H1 (cell line): ENCODE data around the gene MIGA1. TPM values are rescaled to one million over a fixed set of nuclear protein-coding genes. Genes with fewer than 3 reads are reported as not detected.

Experiments used
- CTCF ChIA-PET: fragments of 300-600 bp; sonication (Branson Sonifier 250); formaldehyde crosslinking; loops from one replicate; lab custom pipeline; 2021; ENCODE audit not compliant: partially characterized antibody; lab: Charles Lee
- POLR2A ChIA-PET: fragments of 300-600 bp; sonication (Branson Sonifier 250); formaldehyde crosslinking; loops from one replicate; lab custom pipeline; 2021; ENCODE audit warnings: inconsistent platforms; ENCODE audit not compliant: partially characterized antibody; lab: Charles Lee
- DNase-seq, 2 experiments: peaks; one replicate each; pipeline versions ENCODE4 v3.0.0 to v3.0.0-alpha.2; 2010 to 2022; ENCODE audit warnings: low spot score in 2 of 2, low read depth in 1 of 2, mixed read lengths in 1 of 2
- FAIRE-seq: peaks from 2 replicates; lab custom pipeline; 2011; peaks lifted over from hg19 to GRCh38; lab: Jason Lieb, UNC
- H2AFZ ChIP-seq: 2 replicates; pipeline ENCODE4 v1.8.1; 2012; ENCODE audit warnings: low read length, inconsistent platforms
- H2AK5ac ChIP-seq: 2 replicates; pipeline ENCODE4 v1.6.1; 2013; ENCODE audit warnings: low read depth, low read length
- H2BK120ac ChIP-seq: replicated peaks from 2 replicates; pipeline ENCODE3; 2013; ENCODE audit warnings: low read depth, low read length, inconsistent platforms
- H2BK12ac ChIP-seq: 2 replicates; pipeline ENCODE4 v1.6.1; 2013; ENCODE audit warnings: low read depth, low read length
- H2BK15ac ChIP-seq: 2 replicates; pipeline ENCODE4 v1.6.1; 2013; ENCODE audit warnings: low read length
- H2BK20ac ChIP-seq: 2 replicates; pipeline ENCODE4 v1.6.1; 2013; ENCODE audit warnings: low read length
- H2BK5ac ChIP-seq: 2 replicates; pipeline ENCODE4 v1.6.1; 2013; ENCODE audit warnings: low read depth, low read length
- H3K14ac ChIP-seq: 2 replicates; pipeline ENCODE4 v1.6.1; 2013; ENCODE audit warnings: inconsistent platforms; ENCODE audit not compliant: insufficient read length
- H3K18ac ChIP-seq: 2 replicates; pipeline ENCODE4 v1.6.1; 2013; ENCODE audit warnings: low read length; ENCODE audit errors: extremely low read depth
- H3K23ac ChIP-seq: 2 replicates; pipeline ENCODE4 v1.6.1; 2013; ENCODE audit warnings: inconsistent platforms; ENCODE audit not compliant: insufficient read length
- H3K23me2 ChIP-seq: 2 replicates; pipeline ENCODE4 v1.6.1; 2013; ENCODE audit warnings: low read depth, low read length
- H3K27ac ChIP-seq: 2 replicates; pipeline ENCODE4 v1.6.1; 2011; ENCODE audit warnings: low read depth, low read length, inconsistent platforms
- H3K27me3 ChIP-seq, 4 experiments: replicated peaks in 1 of 4; 1 replicate in 1 of 4; 2 replicates in 3 of 4; pipeline versions ENCODE4 v1.6.1 to v1.8.1; 2011 to 2013; ENCODE audit warnings: low read length in 3 of 4, mild to moderate bottlenecking in 3 of 4, inconsistent platforms in 2 of 4, mixed read lengths in 2 of 4, moderate library complexity in 1 of 4; ENCODE audit not compliant: control insufficient read depth in 3 of 4, insufficient read depth in 3 of 4; ENCODE audit errors: extremely low read depth in 1 of 4
- H3K36me3 ChIP-seq, 4 experiments: 2 replicates each; pipeline versions ENCODE4 v1.6.1 to v1.8.1; 2011 to 2013; ENCODE audit warnings: mild to moderate bottlenecking in 4 of 4, low read length in 3 of 4, moderate library complexity in 2 of 4, control low read depth in 1 of 4, inconsistent platforms in 1 of 4; ENCODE audit not compliant: insufficient read depth in 4 of 4, control insufficient read depth in 2 of 4
- H3K4ac ChIP-seq: replicated peaks from 2 replicates; pipeline ENCODE3; 2013; ENCODE audit warnings: low read length, low read depth, mixed read lengths, inconsistent platforms; ENCODE audit not compliant: insufficient read length
- H3K4me1 ChIP-seq, 4 experiments: replicated peaks in 1 of 4; 1 replicate in 1 of 4; 2 replicates in 3 of 4; pipeline versions ENCODE4 v1.6.1 to v1.8.1; 2011 to 2013; ENCODE audit warnings: low read length in 3 of 4, inconsistent platforms in 2 of 4, mixed read lengths in 1 of 4; ENCODE audit not compliant: insufficient read depth in 4 of 4, control insufficient read depth in 3 of 4
- H3K4me2 ChIP-seq, 2 experiments: 2 replicates each; pipeline versions ENCODE4 v1.6.1 to v1.8.1; 2011 to 2013; ENCODE audit warnings: low read depth in 2 of 2, low read length in 2 of 2, control low read depth in 1 of 2, inconsistent platforms in 1 of 2, mild to moderate bottlenecking in 1 of 2; ENCODE audit not compliant: insufficient read depth in 1 of 2
- H3K4me3 ChIP-seq, 4 experiments: fragments of 200-600, 300-600 bp in 1 of 4; sonication (generic), shearing (Covaris generic), sonication (Bioruptor Twin) in 1 of 4; 2 replicates each; pipeline versions ENCODE4 v1.5.1 to v1.8.1; 2011 to 2016; ENCODE audit warnings: low read length in 4 of 4, low read depth in 3 of 4, control low read depth in 2 of 4, inconsistent platforms in 2 of 4, mild to moderate bottlenecking in 2 of 4, mixed read lengths in 1 of 4, moderate library complexity in 1 of 4; ENCODE audit not compliant: insufficient read depth in 2 of 4; ENCODE audit errors: extremely low read depth in 1 of 4
- H3K56ac ChIP-seq: replicated peaks from 2 replicates; pipeline ENCODE3; 2013; ENCODE audit warnings: low read depth, mild to moderate bottlenecking, mixed read lengths, low read length, inconsistent platforms; ENCODE audit not compliant: insufficient read length
- H3K79me1 ChIP-seq: 2 replicates; pipeline ENCODE4 v1.6.1; 2013; ENCODE audit warnings: low read depth, low read length, control low read depth
- H3K79me2 ChIP-seq, 2 experiments: 2 replicates each; pipeline versions ENCODE4 v1.6.1 to v1.8.1; 2012 to 2013; ENCODE audit warnings: low read length in 2 of 2, mild to moderate bottlenecking in 2 of 2, inconsistent platforms in 1 of 2; ENCODE audit not compliant: insufficient read depth in 2 of 2, control insufficient read depth in 1 of 2
- H3K9ac ChIP-seq, 4 experiments: replicated peaks in 1 of 4; 1 replicate in 1 of 4; 2 replicates in 3 of 4; pipeline versions ENCODE4 v1.6.1 to v1.8.1; 2011 to 2013; ENCODE audit warnings: low read depth in 3 of 4, low read length in 3 of 4, control low read depth in 2 of 4, mild to moderate bottlenecking in 2 of 4, moderate library complexity in 2 of 4, inconsistent platforms in 1 of 4; ENCODE audit errors: extremely low read depth in 1 of 4
- H3K9me3 ChIP-seq, 2 experiments: 2 replicates each; pipeline versions ENCODE4 v1.6.1 to v1.8.1; 2012 to 2013; ENCODE audit warnings: mild to moderate bottlenecking in 2 of 2, moderate library complexity in 2 of 2, control low read depth in 1 of 2, inconsistent platforms in 1 of 2, low read depth in 1 of 2, low read length in 1 of 2, mixed read lengths in 1 of 2; ENCODE audit not compliant: insufficient read depth in 2 of 2
- H4K20me1 ChIP-seq, 2 experiments: replicated peaks in 1 of 2; 2 replicates each; pipeline versions ENCODE3 to v1.8.1; 2011 to 2013; ENCODE audit warnings: inconsistent platforms in 2 of 2, low read length in 2 of 2, mild to moderate bottlenecking in 1 of 2; ENCODE audit not compliant: insufficient read depth in 2 of 2, control insufficient read depth in 1 of 2
- H4K5ac ChIP-seq: 2 replicates; pipeline ENCODE4 v1.6.1; 2013; ENCODE audit warnings: low read length, low read depth, mixed read lengths, inconsistent platforms; ENCODE audit not compliant: insufficient read length
- H4K8ac ChIP-seq: 2 replicates; pipeline ENCODE4 v1.8.0; 2013; ENCODE audit warnings: mild to moderate bottlenecking, moderate library complexity, low read length, inconsistent platforms; ENCODE audit not compliant: insufficient read depth; ENCODE audit errors: extremely low read depth
- H4K91ac ChIP-seq: replicated peaks from 2 replicates; pipeline ENCODE3; 2013; ENCODE audit warnings: low read length, mixed read lengths, inconsistent platforms; ENCODE audit not compliant: insufficient read length
- CEBPB ChIP-seq: IDR thresholded peaks from 2 replicates; pipeline ENCODE4 v1.6.1; 2012; ENCODE audit warnings: low read depth, low read length
- CREB1 ChIP-seq: IDR thresholded peaks from 2 replicates; pipeline ENCODE4 v1.6.1; 2012; ENCODE audit warnings: inconsistent platforms
- EP300 ChIP-seq, 2 experiments: IDR thresholded peaks; 1 replicate in 1 of 2; 2 replicates in 1 of 2; pipeline ENCODE4 v1.6.1; 2011 to 2012; ENCODE audit warnings: low read depth in 2 of 2, low read length in 2 of 2, mild to moderate bottlenecking in 2 of 2, borderline replicate concordance in 1 of 2, inconsistent platforms in 1 of 2, moderate library complexity in 1 of 2
- GABPA ChIP-seq: IDR thresholded peaks from 2 replicates; pipeline ENCODE4 v1.6.1; 2011; ENCODE audit warnings: mild to moderate bottlenecking, low read length, moderate library complexity, borderline replicate concordance; ENCODE audit not compliant: insufficient read depth
- HDAC2 ChIP-seq, 2 experiments: fragments of 300-600 bp in 1 of 2; sonication (generic) in 1 of 2; IDR thresholded peaks; 2 replicates each; pipeline ENCODE4 v1.6.1; 2011 to 2012; ENCODE audit warnings: low read depth in 2 of 2, low read length in 2 of 2, mild to moderate bottlenecking in 2 of 2, moderate library complexity in 2 of 2, borderline replicate concordance in 1 of 2, inconsistent platforms in 1 of 2
- MAFK ChIP-seq: IDR thresholded peaks from 2 replicates; pipeline ENCODE4 v1.6.1; 2012; ENCODE audit warnings: low read depth, mild to moderate bottlenecking, improper control_type of control experiment, low read length
- SIX5 ChIP-seq: IDR thresholded peaks from 2 replicates; pipeline ENCODE4 v1.6.1; 2011; ENCODE audit warnings: mild to moderate bottlenecking, low read depth, low read length
- WGBS, 2 experiments: shearing (Covaris generic) in 1 of 2; methylation state at CpG; one replicate each; pipeline versions ENCODE4 v1.1.6 to v1.1.7; 2013 to 2015; ENCODE audit warnings: low lambda C conversion rate in 2 of 2, mixed read lengths in 2 of 2, inconsistent platforms in 1 of 2, low coverage in 1 of 2, missing lambda C conversion rate in 1 of 2; ENCODE audit not compliant: insufficient replicate concordance in 2 of 2, insufficient coverage in 1 of 2, insufficient read length in 1 of 2; ENCODE audit errors: extremely low coverage in 1 of 2, missing lambda C conversion rate in 1 of 2; 5-methylcytosine and 5-hydroxymethylcytosine counted together
- polyA plus RNA-seq, 7 experiments: library from polyadenylated mRNA; depleted of rRNA in 3 of 7; stranded (reverse) in 5 of 7; unstranded in 2 of 7; fragments of >200 nt in 5 of 7; fragments of 200-250 nt in 2 of 7; gene quantifications; 1 replicate in 5 of 7; 2 replicates in 1 of 7; 4 replicates in 1 of 7; pipeline versions ENCODE4 v1.2.1 to v1.2.3, GENCODE V29; 2011 to 2013; ENCODE audit warnings: missing spikeins in 2 of 7, mixed read lengths in 2 of 7
- total RNA-seq: library from RNA; stranded (reverse); fragmentation: NEBNext Ultra II Directional; extraction: Animal tissue kit (Norgen Biotek cat#: 25700); gene quantifications from 2 replicates; pipeline ENCODE4 v1.2.1, GENCODE V29; 2021

The MIGA1 gene
- total and polyA plus RNA-seq, 2 of the 8 experiments (the other 6 are each of a cell fraction or from before 2014, with no cell fraction given) = 0.95 to 7.0 TPM

GRCh38 chr1:77776007-77776700 lies 3.3 kb upstream of the MIGA1 start:
- Histone ChIP-seq H2BK5ac (no peak overlapping the region), H2BK20ac (no peak overlapping the region), H3K4ac (no peak overlapping the region), H3K9ac (no peak overlapping the region), H3K4me1 (no peaks in the 10 kb centered on the region), H3K79me1 (no peaks in the 10 kb centered on the region), H3K9me3 (no peaks in the 10 kb centered on the region), H3K4me3 (no peak overlapping the region), H2BK12ac (no peak overlapping the region), H3K23ac (no peak overlapping the region), H4K91ac (no peak overlapping the region), H3K14ac (no peak overlapping the region), H3K27me3 (no peaks in the 10 kb centered on the region), H3K56ac (no peak overlapping the region), H2BK120ac (no peak overlapping the region), H4K20me1 (no peaks in the 10 kb centered on the region), H3K79me2 (peaks cover 0 to 9% of the 10 kb centered on the region in 2 experiments; a peak in 3 of 4 replicates)
- DNase-seq (no peak), FAIRE-seq (no peak)
- CTCF ChIA-PET = no interaction called here
- TF ChIP-seq EP300 (IDR thresholded peaks at IDR 0.05; ENCODE audit: borderline replicate concordance in 1 of 2, low read depth in 2 of 2, low read length in 2 of 2) (no peak), MAFK (no peak), GABPA (no peak), CEBPB (no peak), CREB1 (no peak), HDAC2 (IDR thresholded peaks at IDR 0.05; ENCODE audit: borderline replicate concordance in 1 of 2, low read depth in 2 of 2, low read length in 2 of 2) (no peak), SIX5 (no peak)
- TF ChIP-seq, all 59 proteins: peak for 0
- no peak overlapping the region for H4K5ac ChIP-seq
- H3K27ac ChIP-seq = no peak overlapping the region
- no peaks in the 10 kb centered on the region; the same call in 1 of the 2 replicates for H3K23me2 ChIP-seq
- H2BK15ac ChIP-seq = no peak overlapping the region
- WGBS, 2 experiments = 85% methylated on average over 7 of the region's 7 CpGs; no CpG with 5 or more reads in 1 of the 2 experiments
- H3K18ac ChIP-seq = no peak overlapping the region
- H2AFZ ChIP-seq = no peak overlapping the region
- no peak overlapping the region for H2AK5ac ChIP-seq
- no peaks in the 10 kb centered on the region for H3K36me3 ChIP-seq
- no peak overlapping the region for H3K4me2 ChIP-seq
- H4K8ac ChIP-seq = no peak overlapping the region
- POLR2A ChIA-PET = interaction anchor here (0.7 to 1.3 kb wide), 2 partner anchors 9 to 141 kb away, joined by 3 read pairs; no protein-coding TSS in a partner anchor
